Measurements from ENCODE around the gene SPAG4.
A peak's percentile ranks its signal among the peaks of the same experiment; 100 is the strongest.

SPAG4 gene

DNA sequence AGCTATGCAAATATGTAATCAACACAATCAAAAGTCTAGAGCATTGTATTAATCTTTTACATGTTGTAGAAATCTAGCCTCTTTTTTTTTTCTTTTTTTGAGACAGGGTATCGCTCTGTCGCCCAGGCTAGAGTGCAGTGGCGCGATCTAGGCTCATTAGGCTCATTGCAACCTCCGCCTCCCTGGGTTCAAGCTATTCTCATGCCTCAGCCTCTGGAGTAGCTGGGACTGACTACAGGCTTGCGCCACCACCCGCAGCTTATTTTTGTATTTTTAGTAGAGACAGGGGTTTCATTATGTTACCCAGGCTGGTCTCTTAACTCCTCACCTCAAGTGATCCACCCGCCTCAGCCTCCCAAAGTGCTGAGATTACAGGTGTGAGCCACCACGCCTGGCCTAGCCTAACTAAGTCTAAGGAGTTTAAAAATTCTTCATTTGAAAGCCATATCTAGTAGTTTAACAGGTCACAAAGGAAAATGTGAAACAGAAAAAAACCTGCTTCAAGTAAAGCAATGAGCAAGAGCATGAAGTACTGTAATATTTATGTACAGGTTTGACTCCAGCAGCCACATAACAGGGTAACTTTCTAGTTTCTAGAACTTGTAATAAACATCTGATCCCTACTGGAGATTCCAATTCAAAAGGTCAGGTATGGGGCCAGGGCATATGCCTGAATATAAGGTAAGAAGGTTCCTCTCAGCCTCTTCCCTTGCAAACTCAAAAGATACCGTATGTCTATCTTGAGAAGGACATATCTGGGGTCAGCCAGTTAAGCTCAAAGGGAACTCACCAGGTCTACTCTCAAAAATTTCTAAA lies 44.7 kb downstream of the SPAG4 start:
- FAIRE-seq, result no peak

DNA sequence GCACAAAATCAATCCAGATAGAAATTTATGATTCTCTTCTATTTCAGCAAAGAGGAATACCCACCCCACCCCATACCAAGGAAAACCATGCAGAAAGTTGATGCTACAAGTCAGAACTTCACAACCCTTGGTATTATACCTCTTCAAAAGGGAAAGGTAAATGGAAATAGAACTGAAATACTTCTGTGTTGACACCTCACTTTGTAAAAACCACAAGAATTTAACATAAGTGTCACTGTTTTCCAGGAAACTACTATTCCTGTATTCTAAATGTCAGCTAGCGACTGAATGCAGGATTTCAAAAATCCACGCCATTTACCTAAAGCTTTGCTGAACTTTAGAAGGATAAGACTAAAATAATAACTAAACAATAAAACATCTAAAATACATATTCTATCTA lies 45.4 kb downstream of the SPAG4 start:
- no peak for FAIRE-seq

DNA sequence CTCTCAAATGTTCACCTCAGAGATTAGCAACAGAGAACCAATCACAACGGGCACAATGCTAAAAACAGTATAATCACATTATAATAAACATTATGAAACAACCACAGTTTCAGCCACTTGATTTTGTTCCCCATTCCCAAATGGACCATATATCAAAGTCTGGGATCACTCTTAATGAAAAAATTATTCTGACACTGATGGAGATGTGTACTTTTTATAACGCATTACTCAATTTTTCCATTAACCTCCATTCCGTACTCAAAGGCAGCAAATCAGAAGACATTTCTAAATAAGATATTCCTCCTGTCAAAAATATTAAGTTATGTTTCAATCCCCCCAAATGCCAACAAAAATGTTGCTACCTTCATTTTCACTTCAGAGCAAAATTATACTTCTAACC lies 46.3 kb downstream of the SPAG4 start:
- FAIRE-seq, result no peak

DNA sequence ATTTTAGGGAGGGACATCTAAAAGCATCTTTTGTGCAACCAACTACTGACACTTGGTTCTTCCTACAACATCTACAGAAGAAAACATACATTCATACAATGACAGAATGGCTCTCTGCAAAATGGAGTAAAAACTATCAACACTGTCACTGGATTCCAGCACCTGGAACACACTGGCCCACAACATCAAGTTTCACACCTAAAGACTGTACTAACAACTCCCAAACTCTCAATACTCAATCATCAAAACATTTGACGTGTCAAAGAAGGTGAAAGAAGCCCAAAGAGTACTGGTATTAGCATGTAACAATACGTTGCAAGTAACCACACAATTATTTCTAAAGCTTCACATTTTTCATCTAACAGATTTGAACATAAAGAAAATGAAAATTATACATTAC lies 46.9 kb downstream of the SPAG4 start:
- FAIRE-seq, result no peak

DNA sequence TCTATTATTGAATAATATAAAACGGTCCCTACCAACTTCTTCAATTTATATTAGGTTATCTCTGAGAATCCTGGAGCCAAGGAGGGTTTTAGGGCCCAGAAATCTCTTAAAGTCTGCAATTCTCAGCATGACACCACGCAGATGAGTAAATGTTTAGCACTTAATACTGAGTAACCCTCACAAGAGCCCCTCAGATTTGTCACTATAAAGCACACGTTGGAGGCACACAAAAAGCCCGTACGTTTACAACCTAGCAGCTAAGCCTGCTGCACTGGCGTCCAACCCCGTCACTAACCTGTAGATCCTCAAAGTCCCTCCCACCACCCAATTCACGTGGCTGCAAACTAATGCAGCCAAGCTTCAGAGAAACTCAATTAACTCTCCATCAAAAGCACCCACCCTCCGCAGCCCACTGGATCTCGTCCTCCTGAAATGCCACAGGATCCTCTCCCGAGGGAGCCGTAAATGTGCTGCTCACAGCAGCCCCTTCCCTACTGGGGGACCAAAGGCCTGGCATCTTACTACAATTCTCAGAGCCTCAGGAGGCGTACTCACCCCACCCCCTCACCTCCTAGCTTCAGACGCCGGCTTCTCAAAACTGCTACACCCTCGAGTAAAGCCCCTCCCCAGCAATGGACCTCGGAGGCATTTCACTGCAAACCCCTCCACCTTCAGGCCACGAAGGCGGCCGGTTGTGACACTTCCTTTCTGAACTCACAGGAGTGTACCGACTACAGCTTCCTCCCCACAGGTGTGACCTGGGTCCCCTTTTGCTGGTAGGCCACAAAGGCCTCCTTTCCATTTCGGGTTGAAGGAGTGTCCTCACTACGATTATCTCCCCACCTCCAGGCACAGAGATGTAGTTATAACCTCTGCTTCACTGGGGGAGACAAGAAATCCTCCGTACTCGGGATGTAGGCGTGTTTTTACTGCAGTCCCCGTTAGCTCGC lies 48.2 kb downstream of the SPAG4 start:
- no peak for FAIRE-seq

DNA sequence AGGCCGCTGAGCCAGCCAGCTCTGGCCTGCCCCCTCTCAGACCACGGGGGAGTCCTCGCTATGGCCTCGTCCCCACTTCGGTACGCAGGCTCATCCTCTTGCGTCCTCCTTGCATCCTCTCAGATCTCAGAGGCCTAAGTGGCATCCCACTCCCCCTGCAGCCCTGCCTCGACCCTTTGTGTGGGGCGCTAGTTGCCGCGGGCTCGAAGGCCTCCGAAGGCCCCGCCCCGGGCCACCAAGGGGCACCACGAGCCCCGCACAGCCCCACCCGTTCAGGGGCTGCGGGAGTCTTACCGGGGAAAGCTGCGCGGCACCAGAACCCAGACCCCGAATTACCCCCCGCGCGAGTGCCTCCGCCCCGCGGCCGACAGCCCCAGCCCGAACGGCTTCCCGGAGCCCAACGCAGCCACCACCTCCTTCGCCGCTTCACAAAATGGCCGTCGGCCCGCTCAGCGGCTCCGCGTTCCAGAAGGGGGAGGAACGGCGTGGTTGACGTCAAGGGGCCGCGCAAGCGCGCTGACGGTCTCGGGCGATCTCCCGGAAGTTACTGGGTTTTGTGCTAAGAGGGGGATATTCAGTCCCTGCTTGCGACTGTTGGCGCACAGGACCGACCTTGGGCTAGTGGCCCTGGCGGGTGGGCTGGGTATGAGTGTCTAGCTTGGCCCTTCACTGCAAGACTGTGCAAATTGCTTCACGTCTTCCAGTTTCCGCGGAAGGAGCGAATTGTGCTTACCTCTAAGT lies 49.0 kb downstream of the SPAG4 start, which contains the start of the genes CPNE1 and RBM12:
CPNE1 (minus strand) TSS at position 435 of the 741 bp plus-strand sequence. CDS start 31,977 bp downstream, outside the sequence.
RBM12 (minus strand) TSS at position 435 of the 741 bp plus-strand sequence. CDS start 9,578 bp downstream, outside the sequence.
- peak; percentile 82 for FAIRE-seq

DNA sequence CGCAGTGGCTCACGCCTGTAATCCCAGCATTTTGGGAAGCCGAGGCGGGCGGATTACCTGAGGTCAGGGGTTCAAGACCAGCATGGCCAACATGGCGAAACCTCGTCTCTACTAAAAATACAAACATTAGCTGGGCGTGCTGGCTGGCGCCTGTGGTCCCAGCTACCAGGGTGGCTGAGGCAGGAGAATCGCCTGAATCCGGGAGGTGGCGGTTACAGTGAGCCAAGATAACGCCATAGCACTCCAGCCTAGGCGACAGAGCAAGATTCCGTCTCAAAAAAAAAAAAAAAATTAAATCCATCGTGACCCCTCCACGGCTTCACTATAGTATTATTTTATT lies 50.3 kb downstream of the SPAG4 start:
- no peak for FAIRE-seq

DNA sequence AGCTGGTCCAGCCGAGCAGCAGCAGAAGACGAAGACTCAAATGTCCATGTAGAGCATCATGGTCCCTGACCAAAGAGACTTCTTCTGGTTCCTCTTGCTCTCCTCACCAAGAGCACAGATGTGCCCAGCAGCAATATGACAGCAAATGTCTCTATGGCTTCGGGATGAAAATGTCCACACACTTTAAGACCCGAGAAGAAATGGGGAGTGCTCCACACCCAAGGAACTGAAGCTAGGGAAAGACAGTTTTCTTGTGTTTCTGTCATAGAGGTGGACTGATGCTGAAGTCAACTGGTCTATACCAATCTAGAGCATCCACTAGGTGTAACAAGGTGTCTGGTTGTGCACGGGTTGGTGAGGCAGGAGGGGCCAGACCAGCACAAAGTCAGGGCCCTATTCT lies 53.6 kb downstream of the SPAG4 start:
- FAIRE-seq, result no peak

DNA sequence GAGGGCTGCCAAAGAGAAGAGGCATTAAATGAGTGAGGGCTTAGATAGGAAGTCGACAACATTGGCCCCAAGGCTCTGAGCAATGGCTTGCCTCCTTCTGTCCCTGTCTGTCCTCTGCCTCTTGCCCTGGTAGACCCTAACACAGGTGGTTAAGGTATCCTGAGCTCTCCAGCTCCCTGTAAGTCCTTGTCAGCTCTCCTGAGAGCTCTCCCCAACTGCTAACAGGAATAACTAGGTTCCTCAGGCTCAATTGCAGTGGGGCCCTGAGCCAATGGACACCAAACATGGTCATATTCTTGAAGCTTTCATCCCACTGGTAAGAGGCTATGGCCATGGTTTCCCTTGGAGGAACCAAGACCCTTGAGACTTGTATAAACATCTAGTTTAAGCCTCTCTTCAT lies 54.1 kb downstream of the SPAG4 start:
- no peak for FAIRE-seq
